ENCODE data around the gene HOXA3.

The HOXA3 gene

DNA sequence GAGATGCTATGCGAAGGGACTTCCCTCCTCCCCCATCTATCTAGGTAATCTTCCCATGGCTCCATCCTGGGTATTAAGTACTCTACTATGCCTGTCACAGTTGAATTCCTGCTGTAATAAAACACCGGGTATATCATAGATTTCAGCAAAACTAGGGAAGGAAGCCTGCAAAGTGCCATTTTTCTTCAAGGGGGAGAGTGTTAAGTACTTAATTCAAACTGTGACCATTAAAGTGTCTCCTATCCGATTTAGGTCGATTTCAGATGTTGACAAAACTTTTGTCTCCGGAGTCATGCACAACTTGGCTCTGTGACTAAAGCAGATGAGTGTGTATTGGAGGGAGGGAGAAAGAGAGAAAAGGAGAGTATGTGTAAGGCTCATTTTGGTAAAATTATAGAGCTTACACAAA lies 26.4 kb downstream of the HOXA3 start:
- no peak for DNase-seq (ENCODE audit: low read depth in 2 of 2)
- no peak overlapping the region for H3K4me3 ChIP-seq (replicated peaks in 1 of 2; ENCODE audit: low read depth in 2 of 2, low read length in 2 of 2)
- TF ChIP-seq, protein P1, sequence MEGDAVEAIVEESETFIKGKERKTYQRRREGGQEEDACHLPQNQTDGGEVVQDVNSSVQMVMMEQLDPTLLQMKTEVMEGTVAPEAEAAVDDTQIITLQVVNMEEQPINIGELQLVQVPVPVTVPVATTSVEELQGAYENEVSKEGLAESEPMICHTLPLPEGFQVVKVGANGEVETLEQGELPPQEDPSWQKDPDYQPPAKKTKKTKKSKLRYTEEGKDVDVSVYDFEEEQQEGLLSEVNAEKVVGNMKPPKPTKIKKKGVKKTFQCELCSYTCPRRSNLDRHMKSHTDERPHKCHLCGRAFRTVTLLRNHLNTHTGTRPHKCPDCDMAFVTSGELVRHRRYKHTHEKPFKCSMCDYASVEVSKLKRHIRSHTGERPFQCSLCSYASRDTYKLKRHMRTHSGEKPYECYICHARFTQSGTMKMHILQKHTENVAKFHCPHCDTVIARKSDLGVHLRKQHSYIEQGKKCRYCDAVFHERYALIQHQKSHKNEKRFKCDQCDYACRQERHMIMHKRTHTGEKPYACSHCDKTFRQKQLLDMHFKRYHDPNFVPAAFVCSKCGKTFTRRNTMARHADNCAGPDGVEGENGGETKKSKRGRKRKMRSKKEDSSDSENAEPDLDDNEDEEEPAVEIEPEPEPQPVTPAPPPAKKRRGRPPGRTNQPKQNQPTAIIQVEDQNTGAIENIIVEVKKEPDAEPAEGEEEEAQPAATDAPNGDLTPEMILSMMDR (IDR thresholded peaks at IDR 0.05; ENCODE audit: low read depth, low read length): no peak

DNA sequence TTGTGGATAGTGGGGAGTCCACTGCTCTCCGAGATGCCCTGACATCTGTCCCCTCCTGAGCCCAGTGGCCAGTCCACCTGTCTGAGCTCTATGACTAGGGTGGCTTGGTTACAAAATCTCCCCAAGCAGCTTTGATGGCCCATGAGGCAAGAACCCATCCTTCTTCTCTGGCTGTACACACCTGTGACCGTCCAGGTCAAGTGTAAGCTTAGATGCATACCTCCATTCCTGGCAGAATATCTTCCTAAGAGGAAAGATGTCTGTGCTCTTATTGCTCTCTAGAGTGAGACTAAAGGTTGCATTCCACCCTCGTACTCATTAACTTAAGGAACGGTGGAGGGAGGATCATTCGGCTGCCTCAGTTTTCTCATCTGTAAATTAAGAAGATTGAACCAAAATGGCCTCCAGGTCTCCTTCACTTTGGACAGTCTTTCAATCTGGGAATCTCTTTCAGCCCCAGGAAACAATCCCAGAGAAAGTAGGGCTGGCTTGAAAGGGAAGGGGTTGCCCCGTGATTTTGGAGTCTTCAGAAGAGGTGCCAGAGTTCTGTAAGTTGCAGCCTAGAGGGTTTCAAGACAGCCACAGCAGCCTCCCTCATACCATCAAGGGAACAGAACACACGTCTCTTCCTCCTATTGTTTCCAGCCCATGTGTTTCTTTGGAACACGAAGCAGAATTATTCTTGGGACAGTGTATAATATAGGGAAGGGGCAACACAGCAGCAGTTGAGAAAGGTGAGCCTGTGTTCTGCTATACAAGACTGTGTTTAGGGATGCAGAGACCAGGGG lies 27.3 kb downstream of the HOXA3 start:
- TF ChIP-seq, protein P1 (IDR thresholded peaks at IDR 0.05; ENCODE audit: low read depth, low read length): no peak
- no peak for DNase-seq (ENCODE audit: low read depth in 2 of 2)
- H3K4me3 ChIP-seq (replicated peaks in 1 of 2; ENCODE audit: low read depth in 2 of 2, low read length in 2 of 2): no peak overlapping the region

DNA sequence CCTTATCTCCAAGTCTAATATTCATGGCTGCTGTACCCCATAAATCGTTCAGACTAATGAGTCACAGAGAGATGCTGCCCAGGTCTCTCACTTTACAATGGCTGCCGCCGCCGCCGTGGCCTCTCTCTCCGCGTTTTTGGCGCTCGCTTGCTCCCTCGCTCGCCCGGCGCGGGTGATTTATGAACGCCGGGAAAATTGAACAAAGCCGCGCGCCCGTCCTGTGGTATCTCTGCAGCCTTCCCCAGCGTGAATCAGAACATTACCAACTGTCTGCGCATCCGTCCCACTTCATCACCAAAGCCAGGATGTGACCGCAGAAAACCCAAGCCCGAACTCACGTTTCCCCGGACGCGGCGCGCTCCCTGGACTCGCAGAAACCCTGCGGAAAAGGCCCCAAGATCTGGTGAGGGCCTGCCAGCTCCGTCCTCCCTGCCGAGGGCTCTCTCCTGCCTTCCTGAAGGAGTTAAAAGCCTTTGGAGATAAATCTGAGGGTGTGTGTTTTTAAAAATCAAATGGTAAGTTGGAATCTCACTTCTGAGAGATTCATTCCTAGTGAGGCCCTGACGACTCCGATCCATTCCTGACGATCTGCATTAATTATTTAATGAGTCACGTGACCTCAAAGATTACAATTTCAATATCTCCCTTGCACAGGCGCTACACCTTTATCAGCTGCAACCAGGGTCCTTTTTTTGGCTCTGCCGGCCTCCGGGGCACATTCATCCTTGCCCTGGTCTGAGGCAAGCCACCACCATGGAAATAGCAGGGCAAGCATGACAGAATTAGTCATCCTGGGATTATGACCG lies 28.1 kb downstream of the HOXA3 start:
- DNase-seq (ENCODE audit: low read depth in 2 of 2): peak in 1 of 2 donors; percentile 33
- no peak overlapping the region for H3K4me3 ChIP-seq (replicated peaks in 1 of 2; ENCODE audit: low read depth in 2 of 2, low read length in 2 of 2)
- TF ChIP-seq, protein P1 (IDR thresholded peaks at IDR 0.05; ENCODE audit: low read depth, low read length): no peak

DNA sequence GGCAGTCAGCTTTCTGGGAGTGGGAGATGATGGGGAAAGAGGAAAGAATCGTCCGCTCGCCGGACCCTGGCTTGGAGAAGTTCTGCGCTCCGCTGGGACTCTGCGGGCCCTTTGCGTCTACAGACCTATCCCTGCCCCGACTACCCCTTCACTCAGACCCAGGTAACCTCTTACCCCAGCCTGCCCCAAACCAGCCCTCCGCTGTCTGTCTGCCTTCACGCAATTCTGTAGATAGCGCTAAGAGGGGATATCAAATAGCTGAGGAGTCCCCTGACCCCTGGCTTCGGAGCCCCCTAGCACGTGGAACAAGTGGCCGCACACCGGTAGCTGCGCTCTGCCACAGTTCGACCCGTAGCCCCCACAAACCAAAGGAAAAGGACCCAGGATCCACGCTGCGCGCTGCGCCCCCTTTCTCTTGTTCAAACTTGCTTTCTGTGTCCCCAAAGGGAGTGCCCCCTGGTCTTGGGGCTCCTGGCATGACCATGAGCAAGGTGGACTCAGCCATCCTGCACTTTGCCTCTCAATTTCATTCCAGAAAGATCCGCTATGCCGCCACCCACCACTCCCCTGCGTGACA lies 28.8 kb downstream of the HOXA3 start:
- no peak overlapping the region for H3K4me3 ChIP-seq (replicated peaks in 1 of 2; ENCODE audit: low read depth in 2 of 2, low read length in 2 of 2)
- TF ChIP-seq, protein P1 (IDR thresholded peaks at IDR 0.05; ENCODE audit: low read depth, low read length): no peak
- no peak for DNase-seq (ENCODE audit: low read depth in 2 of 2)

DNA sequence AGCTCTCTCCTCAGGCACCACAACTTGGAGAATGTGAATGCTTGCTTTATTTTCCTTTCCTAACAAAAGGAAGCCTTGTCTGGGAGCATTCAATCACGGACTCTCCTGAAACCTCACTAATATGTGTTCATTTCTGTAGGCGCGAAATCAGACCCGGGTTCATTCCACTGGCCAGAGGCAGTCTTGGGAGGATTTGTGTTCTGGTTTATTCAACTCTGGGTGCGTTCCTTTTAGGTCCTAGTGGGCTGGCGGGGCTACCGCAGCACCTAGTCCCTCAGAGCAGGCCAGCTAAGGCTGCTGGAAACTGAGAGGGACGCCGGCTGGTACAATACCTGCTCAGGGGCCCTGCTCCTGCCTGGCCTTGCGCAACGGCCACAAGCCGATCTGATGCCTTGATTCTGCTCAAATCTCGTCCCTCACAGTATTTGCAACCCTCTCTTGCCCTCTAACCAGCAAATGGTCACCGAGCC lies 29.3 kb downstream of the HOXA3 start:
- no peak overlapping the region for H3K4me3 ChIP-seq (replicated peaks in 1 of 2; ENCODE audit: low read depth in 2 of 2, low read length in 2 of 2)
- no peak for DNase-seq (ENCODE audit: low read depth in 2 of 2)
- TF ChIP-seq, protein P1 (IDR thresholded peaks at IDR 0.05; ENCODE audit: low read depth, low read length): no peak

DNA sequence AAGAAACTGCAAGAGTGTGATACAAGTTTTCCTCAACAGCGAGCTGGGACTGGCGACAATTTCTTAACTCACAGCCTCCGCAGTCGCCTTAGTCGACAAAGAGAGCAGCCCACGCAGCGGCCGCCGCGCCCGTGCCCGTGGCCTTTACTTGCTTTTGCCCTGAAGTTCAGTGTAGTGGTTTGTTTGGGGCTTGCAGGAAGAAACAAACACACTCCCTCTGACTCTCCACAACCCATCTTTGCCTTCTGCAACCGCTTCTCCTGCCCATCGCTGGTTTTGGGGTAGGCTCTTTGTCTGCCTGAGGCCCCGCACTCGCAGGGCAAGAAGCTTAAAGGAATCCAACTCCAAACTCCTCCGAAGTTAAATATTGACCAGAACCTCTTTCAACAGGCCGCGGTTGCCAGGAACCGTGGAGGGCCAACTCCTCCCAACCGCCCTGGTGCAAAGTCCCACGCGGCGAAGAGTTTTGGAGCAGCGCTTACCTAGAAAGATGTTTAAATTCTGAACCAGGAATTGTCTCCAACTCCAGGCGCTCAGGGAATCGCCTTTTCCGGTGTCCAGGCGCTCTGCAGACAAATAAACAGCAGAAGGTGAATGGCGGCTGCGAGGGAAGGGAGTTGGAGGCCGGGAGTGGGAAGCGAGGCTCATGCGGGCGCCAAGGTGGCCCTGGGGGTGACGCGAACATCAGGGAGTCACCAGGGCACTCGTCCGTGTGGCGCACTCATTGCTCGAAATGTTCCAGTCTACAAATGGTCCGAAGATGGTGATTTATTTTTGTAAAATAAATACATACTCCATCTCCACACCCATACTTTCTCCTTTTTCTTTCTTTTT lies 30.1 kb downstream of the HOXA3 start:
- no peak for DNase-seq (ENCODE audit: low read depth in 2 of 2)
- TF ChIP-seq, protein P1 (IDR thresholded peaks at IDR 0.05; ENCODE audit: low read depth, low read length): no peak
- H3K4me3 ChIP-seq (replicated peaks in 1 of 2; ENCODE audit: low read depth in 2 of 2, low read length in 2 of 2): no peak overlapping the region
